HG03108 (cell line): ENCODE results near the gene BTG1.
"Not testable (repeated sequence)": the region's sequence is repeated elsewhere in the genome, so short reads cannot be mapped to it uniquely, and the experiment has no call there.

Experiments used
- ATAC-seq: cut with Tn5 transposase; IDR thresholded peaks from one replicate; pipeline ENCODE4 v1.9.1; 2021; ENCODE audit warnings: moderate library complexity; ENCODE audit not compliant: unreplicated experiment

Gene BTG1

GRCh38 chr12:92151916-92152315 lies 6.3 kb upstream of the BTG1 start:
- ATAC-seq: no peak

GRCh38 chr12:92149563-92149962 lies 3.9 kb upstream of the BTG1 start:
- ATAC-seq: no peak

GRCh38 chr12:92147491-92147890 lies 1.8 kb upstream of the BTG1 start:
- ATAC-seq: no peak

- no peak for ATAC-seq
Observed at GRCh38 chr12:92146497-92147224, 1.0 kb upstream of the BTG1 start.

- no peak for ATAC-seq
Observed at GRCh38 chr12:92145481-92145730, 240 bp downstream of the BTG1 start.

- no peak for ATAC-seq
Observed at GRCh38 chr12:92144631-92145480, 790 bp downstream of the BTG1 start.

- ATAC-seq: no peak
Observed at GRCh38 chr12:92143686-92144630, 1.7 kb downstream of the BTG1 start.

GRCh38 chr12:92143258-92143657 lies 2.4 kb downstream of the BTG1 start:
- ATAC-seq: no peak

GRCh38 chr12:92142251-92142926 lies 3.3 kb downstream of the BTG1 start:
- no peak for ATAC-seq

GRCh38 chr12:92141591-92142121 lies 4.0 kb downstream of the BTG1 start:
- ATAC-seq: no peak

GRCh38 chr12:92140896-92141536 lies 4.6 kb downstream of the BTG1 start:
- ATAC-seq: no peak

- ATAC-seq: no peak
Observed at GRCh38 chr12:92140156-92140555, 5.5 kb downstream of the BTG1 start.

- no peak for ATAC-seq
Observed at GRCh38 chr12:92139634-92140150, 6.0 kb downstream of the BTG1 start.

- no peak for ATAC-seq
Observed at GRCh38 chr12:92138626-92139025, 7.0 kb downstream of the BTG1 start.

- no peak for ATAC-seq
Observed at GRCh38 chr12:92138144-92138543, 7.5 kb downstream of the BTG1 start.

- ATAC-seq: no peak
Observed at GRCh38 chr12:92136965-92137721, 8.5 kb downstream of the BTG1 start.

GRCh38 chr12:92136026-92136730 lies 9.5 kb downstream of the BTG1 start:
- ATAC-seq: no peak

GRCh38 chr12:92135541-92135940 lies 10.1 kb downstream of the BTG1 start:
- ATAC-seq: not testable (repeated sequence)
